Islet precursor cell (in vitro differentiated cells): ENCODE results near the gene FBXO2.

Experiments used
- DNase-seq: peaks from one replicate; pipeline ENCODE4 v3.0.0-alpha.2; 2018

The FBXO2 gene

DNA sequence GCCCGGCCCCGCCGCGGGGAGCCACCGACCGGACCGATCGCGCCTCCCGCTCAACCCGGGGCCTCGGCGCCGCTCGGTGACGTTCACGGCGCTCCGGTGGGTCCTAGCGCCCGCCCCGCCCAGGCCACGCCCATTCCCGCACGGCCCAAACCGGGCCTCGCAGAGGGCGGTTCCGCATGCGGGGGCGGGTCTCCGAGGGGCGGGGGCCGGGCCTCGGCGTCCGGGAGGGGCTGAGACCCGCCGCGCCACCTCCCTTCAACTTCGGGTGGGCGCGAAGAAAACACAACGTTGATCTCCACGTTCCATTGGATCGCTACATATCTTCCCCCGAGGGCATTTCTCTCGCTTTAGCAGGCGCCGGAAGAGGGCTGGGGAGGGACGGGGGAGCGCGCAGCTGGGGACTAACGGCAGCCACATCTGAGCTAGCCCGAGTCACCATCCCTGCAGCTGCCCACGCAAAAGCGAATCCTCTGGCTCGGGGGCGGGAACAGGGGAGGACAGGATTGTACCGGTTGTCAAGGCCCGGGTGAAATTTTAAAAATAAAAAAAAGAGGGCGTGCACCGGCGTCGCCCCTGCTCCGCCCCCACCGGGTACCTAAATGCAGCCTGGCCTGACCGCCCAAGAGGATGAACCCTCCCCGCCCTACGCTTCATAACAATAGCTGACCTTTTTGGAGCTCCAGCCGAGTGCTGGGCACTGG, 27.0 kb upstream of the FBXO2 start, which contains the start of gene MAD2L2:
MAD2L2 (minus strand) TSS at position 78 of the 701 bp plus-strand sequence. CDS start 547 bp downstream, outside the sequence.
- DNase-seq = peak; percentile 90

DNA sequence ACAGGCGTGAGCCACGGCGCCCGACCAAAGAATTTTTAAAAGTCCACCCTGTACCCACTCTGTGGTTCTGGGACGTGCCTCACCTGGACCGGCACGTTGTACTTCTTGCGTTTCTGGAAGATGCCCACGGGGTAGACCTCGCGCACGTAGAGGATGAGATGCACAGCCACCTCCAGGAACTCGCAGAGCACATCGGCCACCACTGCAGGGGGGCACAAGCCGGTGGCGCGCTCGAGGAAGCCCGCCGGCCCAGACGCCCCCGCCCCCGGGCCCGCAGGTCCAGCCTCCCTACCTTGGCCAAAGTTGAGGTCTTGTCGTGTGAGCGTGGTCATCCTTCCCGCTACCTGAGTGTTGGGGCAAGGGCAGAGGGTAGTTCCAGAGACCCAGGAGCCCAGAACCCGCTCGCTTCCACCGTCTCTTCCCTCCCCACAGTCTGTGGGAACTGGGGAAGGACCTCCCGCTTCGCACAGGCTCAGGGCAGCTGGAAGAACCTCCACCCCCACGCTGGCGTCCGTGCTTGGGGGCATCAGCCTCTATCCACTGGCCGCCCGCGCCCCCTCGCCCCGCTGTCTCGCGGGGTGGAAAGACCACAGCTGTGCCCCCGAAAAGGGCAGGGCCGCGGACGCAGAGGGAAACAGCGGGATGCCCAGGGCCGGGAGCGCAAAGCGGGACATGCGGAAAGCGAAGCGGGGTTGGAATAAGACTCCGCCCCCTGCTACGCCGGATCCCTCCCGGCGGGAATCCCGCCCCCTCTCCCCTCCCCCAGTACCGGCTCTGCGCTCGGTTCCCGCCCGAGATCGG, 26.2 kb upstream of the FBXO2 start:
- DNase-seq = no peak

DNA sequence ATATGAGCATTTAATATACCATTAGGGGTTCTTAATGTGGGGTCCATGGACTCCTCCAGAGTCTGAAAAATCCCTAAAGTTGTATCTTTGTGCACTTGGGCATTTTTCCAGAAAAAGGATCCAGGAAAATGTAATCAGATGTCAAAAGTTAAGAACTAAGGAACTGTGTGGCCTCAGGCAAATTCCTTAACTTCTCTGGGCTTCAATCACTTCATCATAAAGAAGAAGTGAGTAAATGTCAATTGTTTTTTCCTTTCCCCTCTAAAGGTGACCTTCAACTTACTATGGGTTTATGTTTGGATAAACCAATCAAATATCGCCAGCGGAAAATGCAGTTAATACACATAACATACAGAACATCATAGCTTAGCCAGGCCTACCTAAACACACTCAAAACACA, 24.2 kb upstream of the FBXO2 start:
- DNase-seq = no peak

DNA sequence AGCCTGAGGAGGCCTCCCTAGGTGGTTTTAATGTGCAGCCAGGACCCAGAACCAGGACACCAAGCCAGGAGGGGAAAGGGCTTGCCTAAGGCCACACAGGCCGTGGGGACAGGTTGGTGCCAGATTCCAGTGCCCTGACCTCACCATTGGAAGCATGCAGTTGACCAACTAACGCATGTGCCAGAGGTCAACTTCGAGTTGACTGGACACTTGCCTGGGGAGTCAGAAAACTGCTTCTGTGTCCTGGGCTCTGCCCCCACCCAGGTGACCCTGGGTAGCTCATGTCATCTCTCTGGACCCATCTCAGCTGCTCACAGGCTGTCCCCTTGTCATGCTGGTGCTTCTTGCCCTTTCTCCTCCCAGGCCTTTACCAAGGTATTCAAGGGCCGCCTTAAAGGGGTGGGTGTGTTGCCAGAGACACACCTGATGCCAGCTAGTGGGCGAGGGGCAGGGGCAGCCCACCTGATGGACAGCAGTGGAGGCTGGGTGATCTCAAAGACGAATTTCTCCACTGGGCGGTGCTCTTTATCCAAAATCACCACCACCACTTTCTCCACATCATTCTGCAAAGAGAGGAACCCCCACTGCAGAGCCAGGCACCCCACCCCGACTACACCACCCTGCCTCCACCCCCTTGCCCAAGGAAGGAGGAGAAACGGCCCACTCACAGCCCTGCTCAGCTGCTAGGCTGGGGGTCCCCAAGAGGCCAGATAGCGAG, 22.3 kb upstream of the FBXO2 start:
- DNase-seq = peak; percentile 75

DNA sequence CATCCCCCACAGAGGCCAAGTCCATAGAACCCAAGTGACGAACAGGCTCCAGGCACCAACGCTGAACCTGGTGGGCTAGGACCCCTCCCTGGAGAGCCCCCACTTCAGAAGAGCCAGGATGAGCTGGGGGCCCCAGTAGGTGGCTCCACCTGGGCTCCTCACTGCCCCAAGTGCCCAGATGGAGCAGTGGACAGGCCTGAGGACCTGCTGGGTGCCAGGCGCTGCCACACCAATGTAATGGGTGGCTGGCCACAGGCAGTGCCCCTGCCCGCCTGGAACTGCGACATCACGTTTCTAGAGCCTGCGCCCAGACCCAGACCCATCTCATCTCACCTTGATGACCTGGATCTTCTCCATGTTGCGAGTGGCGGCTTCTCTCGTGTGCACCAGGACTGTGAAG, 21.1 kb upstream of the FBXO2 start:
- DNase-seq = no peak

DNA sequence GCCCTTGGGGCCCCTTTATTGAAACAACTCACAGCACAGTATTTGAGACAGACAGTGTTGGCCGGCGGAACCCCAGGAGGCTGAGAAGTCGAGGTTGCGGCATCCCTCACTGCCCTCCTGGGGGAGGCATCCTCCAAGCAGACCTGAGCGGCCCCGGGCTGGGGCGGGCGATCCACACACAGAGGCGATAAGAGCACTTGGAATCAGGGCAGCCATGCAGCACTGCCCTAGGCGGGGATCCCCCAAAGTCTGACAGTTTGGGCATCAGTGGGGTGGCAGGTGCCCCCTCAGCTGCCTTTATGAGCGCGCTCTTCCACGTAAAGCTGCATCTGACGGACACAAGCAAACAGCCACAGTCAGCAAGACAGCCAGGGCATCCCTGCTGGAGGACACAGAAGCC, 20.3 kb upstream of the FBXO2 start:
- no peak for DNase-seq

DNA sequence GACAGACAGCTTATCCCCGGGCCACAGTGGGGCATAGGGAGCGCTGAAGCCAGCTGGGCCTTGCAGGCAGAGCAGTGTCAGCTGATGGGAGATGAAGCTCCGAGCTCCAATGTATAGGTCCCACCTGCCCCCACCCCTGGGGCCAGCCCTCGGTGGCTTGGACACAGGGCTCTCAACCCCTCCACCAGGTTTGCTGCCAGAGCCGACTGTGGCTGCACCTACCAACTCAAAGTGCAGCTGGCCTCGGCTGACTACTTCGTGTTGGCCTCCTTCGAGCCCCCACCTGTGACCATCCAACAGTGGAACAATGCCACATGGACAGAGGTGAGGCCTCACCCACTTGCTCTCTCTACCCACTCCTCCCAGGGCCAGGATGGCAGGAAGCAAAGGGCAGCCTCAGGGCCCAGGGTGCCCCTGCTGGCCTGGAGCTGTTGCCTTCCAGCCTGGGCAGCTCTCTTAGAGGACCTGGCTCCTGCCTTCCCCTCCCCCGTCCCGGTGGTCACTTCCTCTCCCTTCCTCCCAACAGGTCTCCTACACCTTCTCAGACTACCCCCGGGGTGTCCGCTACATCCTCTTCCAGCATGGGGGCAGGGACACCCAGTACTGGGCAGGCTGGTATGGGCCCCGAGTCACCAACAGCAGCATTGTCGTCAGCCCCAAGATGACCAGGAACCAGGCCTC, 19.0 kb upstream of the FBXO2 start:
- DNase-seq = no peak

DNA sequence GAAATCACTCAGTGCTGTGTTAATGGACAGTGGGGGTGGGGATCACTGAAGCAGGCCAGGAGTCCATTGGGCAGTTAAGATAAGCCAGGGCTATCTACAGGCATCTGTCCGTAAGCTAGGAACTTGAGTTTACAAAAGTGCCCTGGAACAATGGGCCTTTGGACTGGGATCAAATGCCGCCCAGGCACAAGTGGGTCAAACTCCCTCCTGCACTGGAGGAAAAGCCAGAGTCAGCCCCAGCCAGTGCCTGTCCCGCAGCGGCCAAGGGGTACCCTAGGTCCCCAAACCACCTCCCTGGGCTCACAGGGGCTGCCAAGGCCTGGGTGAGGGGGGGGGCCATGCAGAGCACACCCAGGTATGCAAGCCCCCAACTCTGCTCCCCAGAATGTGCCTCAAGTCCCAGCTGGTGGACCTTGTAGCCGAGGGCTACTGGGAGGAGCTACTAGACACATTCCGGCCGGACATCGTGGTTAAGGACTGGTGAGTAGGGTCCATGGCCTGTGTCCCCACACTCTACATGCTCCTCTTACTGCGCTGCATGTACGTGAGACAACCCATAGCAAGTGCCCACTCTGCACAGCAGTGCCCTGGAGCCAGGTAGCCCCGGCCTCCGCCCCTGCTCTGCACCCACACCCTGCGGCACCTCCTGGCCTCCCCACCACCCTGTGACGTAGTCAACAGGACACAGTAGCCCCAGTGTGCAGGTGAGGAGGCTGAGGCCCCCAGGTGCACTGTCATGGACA, 17.5 kb upstream of the FBXO2 start:
- no peak for DNase-seq

DNA sequence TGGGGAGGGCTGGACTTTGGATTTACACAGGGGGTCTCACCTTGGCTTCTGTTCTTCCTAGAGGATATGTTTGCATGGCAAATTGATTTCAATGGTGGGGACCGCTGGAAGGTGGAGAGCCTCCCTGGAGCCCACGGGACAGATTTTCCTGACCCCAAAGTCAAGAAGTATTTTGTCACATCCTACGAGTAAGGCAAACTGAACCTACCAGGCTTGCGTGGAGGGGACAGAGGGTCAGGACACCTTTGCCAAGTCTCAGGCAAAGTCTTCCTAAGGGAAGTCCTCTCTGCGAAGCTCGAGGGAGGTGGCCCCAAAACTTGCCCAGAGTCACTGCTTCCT, 16.9 kb upstream of the FBXO2 start:
- DNase-seq = no peak

DNA sequence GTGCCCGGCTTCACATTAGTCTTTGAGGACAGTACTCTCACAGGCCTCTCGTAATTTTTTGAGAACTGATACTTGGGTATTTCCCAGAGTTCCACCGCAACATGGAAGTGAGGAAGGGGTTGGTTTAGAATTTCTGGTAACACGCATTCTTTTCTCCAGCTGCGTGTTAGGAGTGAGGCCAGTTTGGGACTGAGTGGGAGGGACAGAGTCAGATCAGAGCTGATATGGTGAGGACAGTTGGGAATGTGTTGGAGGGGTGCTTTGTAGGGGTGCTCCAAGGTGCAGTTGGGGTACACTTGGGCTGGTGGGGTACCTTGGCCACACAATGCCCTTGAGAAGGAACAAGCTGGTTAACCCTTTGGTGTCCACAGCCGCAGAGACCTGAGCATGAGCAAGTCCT, 16.5 kb upstream of the FBXO2 start:
- no peak for DNase-seq

DNA sequence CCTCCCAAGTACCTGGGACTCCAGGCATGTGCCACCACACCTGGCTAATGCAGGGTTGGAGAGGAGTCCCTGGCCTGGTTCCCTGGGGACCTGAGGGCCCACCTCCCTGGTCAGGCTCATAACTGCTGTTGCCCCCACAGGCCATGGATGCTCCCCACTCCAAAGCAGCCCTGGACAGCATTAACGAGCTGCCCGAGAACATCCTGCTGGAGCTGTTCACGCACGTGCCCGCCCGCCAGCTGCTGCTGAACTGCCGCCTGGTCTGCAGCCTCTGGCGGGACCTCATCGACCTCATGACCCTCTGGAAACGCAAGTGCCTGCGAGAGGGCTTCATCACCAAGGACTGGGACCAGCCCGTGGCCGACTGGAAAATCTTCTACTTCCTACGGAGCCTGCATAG, 14.3 kb upstream of the FBXO2 start:
- no peak for DNase-seq

DNA sequence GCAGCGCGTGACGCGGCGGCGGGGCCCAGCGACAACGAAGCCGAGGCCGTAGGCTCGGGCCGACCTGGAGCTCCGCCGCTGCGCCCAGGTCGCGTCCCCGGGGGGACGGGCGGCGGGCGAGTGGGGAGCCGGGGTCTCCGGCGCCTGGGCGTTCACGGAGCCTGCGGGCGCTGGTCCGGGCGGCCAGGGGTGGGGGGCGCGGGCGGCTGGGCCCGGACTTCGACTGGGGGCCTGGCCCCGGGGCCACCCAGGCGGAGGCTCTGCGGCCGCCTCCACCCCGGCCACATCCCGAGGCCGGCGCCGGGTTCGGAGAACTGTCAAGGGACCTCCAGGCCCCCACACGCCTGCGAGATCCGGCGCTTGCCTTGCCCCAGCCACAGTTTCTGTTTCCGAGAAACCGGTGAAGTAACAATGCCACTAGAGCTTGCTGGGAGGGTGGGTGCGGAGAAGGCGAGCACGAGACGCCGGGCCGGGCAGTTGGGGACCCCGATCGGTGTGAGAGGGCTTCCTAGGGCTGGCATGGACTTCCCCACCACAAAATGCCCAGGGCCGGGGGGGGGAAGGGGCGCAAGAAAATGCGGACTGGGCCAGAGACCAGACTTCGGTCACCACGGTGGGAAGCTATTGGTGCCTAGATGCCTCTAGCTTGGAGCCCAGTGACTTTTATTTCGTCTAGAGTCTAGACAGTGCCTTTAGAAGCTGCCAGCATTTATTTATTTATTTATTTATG, 10.3 kb upstream of the FBXO2 start:
- peak; percentile 74 for DNase-seq

DNA sequence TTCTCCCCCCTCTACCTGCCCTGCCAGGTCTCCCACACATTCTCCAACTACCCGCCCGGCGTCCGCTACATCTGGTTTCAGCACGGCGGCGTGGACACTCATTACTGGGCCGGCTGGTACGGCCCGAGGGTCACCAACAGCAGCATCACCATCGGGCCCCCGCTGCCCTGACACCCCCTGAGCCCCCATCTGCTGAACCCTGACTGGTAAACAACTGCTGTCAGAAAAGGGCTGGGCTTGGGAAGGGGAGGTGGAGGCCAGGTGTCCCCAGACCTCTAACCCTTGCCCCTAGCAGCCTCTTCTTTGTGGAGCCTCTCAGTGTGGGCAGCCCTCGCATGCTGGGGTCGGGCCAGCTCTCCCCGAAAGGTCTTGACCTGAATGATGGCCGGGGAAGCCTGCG, 6.9 kb upstream of the FBXO2 start:
- no peak for DNase-seq

DNA sequence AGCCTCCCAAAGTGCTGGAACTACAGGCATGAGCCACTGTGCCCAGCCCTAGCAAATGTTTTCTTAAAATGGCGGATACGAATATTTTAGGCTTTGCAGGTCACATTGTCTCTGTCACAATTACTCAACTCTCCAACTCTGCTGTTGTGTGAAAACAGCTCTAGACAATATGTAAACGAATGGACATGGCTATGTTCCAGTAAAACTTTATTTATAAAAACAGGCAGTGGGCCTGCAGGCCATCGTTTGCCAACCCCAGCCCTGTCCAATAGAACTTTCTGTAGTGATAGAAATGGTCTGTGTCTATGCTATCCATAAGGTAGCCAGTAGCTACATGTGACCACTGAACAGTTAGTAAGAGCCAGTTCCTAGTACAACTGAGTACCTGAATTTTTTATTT, 5.5 kb upstream of the FBXO2 start:
- no peak for DNase-seq

DNA sequence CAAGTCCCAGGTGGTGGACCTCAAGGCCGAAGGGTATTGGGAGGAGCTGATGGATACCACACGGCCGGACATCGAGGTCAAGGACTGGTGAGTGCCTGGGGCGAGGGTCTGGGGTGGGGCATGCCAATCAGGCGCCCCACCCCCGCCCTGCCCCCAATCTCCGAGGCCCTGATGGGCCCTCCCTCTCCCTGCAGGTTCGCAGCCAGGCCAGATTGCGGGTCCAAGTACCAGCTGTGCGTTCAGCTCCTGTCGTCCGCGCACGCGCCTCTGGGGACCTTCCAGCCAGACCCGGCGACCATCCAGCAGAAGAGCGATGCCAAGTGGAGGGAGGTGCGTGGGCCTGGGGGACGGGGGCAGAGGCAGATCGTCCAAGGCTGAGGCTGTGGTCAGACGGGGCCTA, 4.3 kb upstream of the FBXO2 start:
- no peak for DNase-seq

DNA sequence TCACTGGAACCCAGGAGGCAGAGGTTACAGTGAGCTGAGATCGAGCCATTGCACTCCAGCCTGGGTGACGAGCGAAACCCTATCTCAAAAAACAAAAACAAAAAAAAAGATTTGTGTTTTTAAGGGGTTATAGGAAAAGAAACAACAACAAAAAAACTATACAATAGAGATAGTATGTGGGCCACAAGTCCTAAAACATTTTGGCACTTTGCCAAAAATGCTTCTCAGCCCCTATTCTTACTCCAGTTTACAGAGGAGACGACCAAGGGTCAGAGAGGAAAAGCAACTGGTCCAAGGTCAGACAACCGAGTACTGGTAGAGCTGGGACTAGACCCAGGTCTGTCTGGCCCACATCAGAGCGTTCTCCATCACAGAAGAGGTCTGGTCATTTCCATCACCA, 3.4 kb upstream of the FBXO2 start:
- no peak for DNase-seq

DNA sequence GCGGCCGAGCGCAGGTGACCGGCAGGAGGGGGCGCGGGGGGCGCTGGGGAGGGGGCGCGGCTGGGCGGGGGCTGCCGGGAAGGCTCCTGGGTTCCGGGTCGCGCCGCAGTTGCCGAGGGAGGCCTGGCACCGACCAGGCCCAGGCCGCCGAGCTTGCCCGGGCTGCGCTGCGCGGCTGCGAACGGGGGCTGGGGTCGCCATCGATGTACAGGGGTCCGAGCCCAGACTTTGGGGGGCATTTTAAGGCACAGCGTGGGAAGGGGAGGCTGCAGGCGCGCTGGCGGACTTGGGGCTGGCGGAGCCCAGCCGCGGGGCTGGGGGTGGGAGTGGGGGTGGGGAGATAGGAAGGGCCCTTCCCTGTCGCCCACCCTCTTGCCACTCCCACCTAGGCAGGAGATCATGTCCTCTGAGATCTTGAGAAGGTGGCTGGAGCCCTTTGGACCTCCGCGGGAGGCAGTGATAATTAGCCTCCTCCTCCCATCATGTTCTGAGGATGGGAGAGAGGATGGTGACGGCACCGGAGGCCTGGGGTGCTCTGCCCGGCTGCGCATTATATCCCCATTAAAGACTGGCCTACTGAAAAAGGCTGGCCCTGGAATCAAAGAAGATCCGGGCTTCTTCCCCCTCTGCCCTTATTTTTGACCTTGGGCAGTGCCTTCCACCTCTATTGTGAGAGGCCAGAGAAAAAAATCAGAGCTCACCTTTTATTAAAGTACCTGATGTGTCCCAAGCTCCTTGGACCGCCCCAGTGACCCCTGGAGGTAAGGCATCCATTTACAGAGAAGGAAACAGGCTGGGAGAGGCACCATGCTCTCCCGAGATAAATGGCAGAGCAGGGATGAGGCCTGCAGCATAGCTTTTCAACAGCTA, 945 bp upstream of the FBXO2 start:
- no peak for DNase-seq

DNA sequence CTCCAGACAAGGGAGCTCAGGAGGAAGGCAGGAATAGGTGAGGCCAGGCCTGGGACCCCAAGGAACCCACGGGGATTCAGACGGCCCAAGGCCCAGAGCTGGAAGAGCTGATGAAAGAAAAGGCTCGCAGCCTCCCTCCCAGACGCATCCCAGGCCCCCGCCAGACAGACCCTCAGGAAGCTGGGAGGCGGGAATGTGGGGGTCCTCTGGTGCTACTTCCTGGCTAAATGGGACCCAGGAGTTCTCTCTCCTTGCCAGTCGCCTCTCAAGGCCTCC, 430 bp downstream of the FBXO2 start:
- no peak for DNase-seq

DNA sequence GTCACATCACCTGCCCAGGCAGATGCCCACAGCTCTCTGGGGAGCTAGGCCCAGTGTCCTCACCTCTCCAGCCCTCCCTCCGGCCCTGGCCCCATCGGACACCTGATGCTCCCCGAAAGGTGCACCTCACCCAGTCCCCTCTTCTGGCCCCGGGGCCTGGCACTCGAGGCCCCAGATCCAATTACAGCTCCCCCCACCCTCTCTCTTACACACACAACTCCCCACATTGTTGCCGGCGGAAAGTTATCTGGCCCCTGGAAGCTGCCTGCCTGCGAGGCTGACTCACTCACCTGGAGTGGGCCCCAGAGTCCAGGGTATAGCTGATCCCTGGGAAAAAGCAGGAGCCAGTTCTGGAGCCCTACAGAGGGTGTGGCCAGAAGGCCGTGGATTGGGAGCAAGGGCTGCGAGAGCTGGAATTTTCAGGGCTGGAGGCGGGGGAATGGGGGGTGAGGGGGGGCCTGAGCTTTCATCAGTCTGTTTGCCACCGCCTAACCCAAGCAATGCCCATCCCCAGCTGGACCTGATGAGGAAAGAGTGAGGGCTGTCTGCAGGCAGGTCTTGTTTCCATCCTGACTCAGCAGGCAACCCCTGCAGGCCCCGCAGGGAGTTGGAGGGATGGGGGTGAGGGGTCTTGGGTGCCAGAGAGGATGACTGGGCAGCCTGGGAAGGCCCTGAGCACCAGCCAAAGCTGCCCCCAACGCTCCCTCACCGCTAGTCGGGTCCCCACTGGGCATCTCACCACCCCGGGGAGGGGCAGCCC, 948 bp downstream of the FBXO2 start:
- peak; percentile 89 for DNase-seq

DNA sequence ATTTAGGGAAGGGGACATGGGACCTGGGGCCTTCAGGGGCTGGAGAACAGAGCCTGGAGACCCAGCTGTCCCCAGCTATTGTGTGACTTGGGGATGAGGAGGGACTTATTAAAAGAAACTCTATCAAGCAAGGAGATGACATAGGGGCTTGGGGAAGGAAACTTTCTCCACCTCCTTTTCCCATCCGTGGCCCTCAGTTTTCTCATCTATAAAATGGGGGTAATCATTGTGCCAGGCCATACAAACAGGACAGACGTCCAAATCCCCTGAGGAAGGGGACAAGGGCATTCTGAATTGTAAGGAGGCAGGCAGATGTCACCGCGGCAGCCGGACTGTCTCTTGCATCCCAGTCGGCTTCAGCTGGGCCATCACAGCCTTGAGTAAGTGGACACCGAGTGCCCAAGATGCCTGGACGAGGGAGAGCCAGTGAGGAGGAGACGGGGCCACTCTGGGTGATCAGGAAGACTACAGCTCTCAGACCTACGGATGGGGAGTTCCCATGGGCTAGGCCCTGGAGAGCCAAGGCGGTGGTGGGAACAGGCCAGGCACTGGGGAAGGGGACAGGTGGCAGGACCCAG, 1.9 kb downstream of the FBXO2 start:
- DNase-seq = no peak
